Ishikawa (cell line): ENCODE measurements around the gene PAK6.

Source experiments
- CEBPB ChIP-seq: IDR thresholded peaks from 2 replicates; pipeline ENCODE4 v1.6.1; 2012
- CREB1 ChIP-seq: IDR thresholded peaks from 2 replicates; pipeline ENCODE4 v1.6.1; 2012; ENCODE audit warnings: low read depth
- EGR1 ChIP-seq: IDR thresholded peaks from 2 replicates; pipeline ENCODE4 v1.6.1; 2012
- EP300 ChIP-seq: IDR thresholded peaks from 2 replicates; pipeline ENCODE4 v1.6.1; 2012; ENCODE audit warnings: borderline replicate concordance
- FOXM1 ChIP-seq: IDR thresholded peaks from 2 replicates; pipeline ENCODE4 v1.6.1; 2012; ENCODE audit warnings: low read depth, borderline replicate concordance
- NFIC ChIP-seq: IDR thresholded peaks from 2 replicates; pipeline ENCODE4 v1.6.1; 2012
- RAD21 ChIP-seq: IDR thresholded peaks from 2 replicates; pipeline ENCODE4 v1.6.1; 2012; ENCODE audit warnings: low read depth
- REST ChIP-seq: IDR thresholded peaks from 2 replicates; pipeline ENCODE4 v1.6.1; 2012; ENCODE audit warnings: low read depth, mild to moderate bottlenecking
- TAF1 ChIP-seq: IDR thresholded peaks from 2 replicates; pipeline ENCODE4 v1.6.1; 2012; ENCODE audit warnings: low read depth, mild to moderate bottlenecking
- TCF12 ChIP-seq: IDR thresholded peaks from 2 replicates; pipeline ENCODE4 v1.6.1; 2012; ENCODE audit warnings: low read depth
- TEAD4 ChIP-seq: IDR thresholded peaks from 2 replicates; pipeline ENCODE4 v1.6.1; 2012
- USF1 ChIP-seq: IDR thresholded peaks from 2 replicates; pipeline ENCODE4 v1.6.1; 2012
- YY1 ChIP-seq: IDR thresholded peaks from 2 replicates; pipeline ENCODE4 v1.6.1; 2012; ENCODE audit warnings: low read depth
- ZBTB7A ChIP-seq: IDR thresholded peaks from 2 replicates; pipeline ENCODE4 v1.6.1; 2012; ENCODE audit warnings: low read depth
- TF ChIP-seq, protein P1 (sequence below): IDR thresholded peaks from 2 replicates; pipeline ENCODE4 v1.6.1; 2012

The PAK6 gene

GRCh38 chr15:40222131-40222530, 16.7 kb upstream of the PAK6 start:
- TF ChIP-seq RAD21: no peak
- TF ChIP-seq FOXM1: no peak
- no peak for TF ChIP-seq NFIC
- TF ChIP-seq EGR1: no peak
- no peak for TF ChIP-seq EP300
- TF ChIP-seq, protein P1, sequence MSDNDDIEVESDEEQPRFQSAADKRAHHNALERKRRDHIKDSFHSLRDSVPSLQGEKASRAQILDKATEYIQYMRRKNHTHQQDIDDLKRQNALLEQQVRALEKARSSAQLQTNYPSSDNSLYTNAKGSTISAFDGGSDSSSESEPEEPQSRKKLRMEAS: no peak
- no peak for TF ChIP-seq REST
- TF ChIP-seq TCF12: no peak
- TF ChIP-seq YY1: no peak
- TF ChIP-seq CEBPB: no peak
- no peak for TF ChIP-seq CREB1
- TF ChIP-seq TEAD4: no peak
- TF ChIP-seq TAF1: no peak
- no peak for TF ChIP-seq ZBTB7A
- TF ChIP-seq USF1: no peak

DNA sequence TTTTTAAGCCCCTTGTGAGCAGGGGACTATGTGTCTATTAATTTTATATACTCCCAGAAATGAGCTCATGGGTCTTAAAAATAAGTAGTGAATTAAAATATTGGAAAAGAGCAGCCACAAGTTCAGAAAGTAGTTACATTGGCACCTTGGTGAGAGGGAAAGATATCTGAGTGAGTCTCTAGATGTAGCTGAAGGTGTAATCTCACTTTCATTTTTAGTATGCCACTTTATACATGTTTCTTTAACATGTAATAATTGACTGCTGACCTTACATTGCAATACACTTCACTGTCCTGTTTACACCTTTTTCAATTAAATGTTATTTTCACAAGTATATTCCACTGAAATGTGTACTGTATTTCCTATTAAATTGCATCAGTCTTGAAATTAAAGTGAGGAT, 12.1 kb upstream of the PAK6 start:
- TF ChIP-seq YY1 (no peak), CREB1 (no peak)

DNA sequence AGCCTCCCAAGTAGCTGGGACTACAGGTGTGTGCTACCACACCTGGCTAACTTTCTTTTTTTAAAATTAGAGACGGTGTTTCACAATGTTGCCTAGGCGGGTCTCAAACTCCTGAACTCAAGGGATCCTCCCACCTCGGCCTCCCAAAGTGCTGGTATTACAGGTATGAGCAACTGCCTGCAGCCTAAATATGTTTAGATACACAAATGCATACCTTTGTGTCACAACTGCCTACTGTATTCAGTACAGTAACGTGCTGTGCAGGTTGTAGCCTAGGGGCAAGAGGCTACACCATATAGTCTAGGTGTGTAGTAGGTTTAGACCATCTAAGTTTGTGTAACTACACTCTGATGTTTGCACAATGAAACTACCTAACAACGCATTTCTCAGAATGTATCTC, 9.5 kb upstream of the PAK6 start:
- TF ChIP-seq, protein P1: no peak
- TF ChIP-seq EP300: no peak
- TF ChIP-seq CEBPB: no peak
- TF ChIP-seq RAD21: no peak
- no peak for TF ChIP-seq REST
- TF ChIP-seq TAF1: no peak
- TF ChIP-seq USF1: no peak
- no peak for TF ChIP-seq TEAD4

DNA sequence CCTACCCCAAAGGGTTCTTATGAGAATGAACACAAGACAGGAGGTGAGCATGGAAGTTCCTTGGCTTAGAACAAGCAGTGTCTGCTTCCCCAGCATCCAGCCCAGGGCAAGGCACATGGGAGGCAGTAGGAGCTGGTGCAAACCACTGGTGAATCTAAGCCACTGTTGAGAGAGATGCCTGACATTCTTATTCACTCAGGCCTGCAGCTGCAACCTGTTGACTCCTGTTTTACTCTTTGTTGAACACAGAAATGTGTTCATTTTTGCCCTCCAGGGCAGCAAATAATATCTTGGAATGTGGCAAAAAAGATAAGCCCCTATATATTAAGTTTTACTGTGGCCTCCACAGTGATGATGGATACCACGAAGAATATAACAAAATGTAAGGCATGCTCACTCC, 8.9 kb upstream of the PAK6 start:
- TF ChIP-seq CREB1 (no peak), ZBTB7A (no peak), USF1 (no peak), YY1 (no peak), REST (no peak), RAD21 (no peak), EGR1 (no peak), CEBPB (no peak), TEAD4 (no peak), TAF1 (no peak), TCF12 (no peak), EP300 (no peak), NFIC (no peak), FOXM1 (no peak)
- TF ChIP-seq, protein P1: no peak
